Stimulated activated CD4-positive, alpha-beta T cell treated with anti-CD3 and anti-CD28 coated beads, Interleukin-4, amount 100 ng/mL, for 4 hours (primary cell): ENCODE data around the gene CHD9.

Experiments used
- DNase-seq, 2 experiments: peaks; one replicate each; pipeline ENCODE4 v3.0.0-alpha.2; 2020

Gene CHD9

DNA sequence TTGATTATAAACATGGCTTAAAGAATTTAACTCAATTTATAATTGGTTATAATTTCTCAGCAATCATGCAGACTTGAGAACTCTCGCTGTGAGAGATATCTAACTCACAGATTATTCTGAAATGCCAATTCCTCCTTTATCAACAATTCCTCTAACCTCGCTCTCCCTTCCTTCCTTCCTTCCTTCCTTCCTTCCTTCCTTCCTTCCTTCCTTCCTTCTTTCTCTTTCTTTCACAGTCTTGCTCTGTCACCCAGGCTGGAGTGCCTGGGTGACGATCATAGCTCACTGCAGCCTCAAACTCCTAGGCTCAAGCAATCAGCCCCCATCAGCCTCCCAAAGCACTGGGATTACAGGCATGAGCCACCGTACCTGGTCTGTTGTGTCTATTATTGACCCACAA lies 42.4 kb downstream of the CHD9 start:
- no peak for DNase-seq

DNA sequence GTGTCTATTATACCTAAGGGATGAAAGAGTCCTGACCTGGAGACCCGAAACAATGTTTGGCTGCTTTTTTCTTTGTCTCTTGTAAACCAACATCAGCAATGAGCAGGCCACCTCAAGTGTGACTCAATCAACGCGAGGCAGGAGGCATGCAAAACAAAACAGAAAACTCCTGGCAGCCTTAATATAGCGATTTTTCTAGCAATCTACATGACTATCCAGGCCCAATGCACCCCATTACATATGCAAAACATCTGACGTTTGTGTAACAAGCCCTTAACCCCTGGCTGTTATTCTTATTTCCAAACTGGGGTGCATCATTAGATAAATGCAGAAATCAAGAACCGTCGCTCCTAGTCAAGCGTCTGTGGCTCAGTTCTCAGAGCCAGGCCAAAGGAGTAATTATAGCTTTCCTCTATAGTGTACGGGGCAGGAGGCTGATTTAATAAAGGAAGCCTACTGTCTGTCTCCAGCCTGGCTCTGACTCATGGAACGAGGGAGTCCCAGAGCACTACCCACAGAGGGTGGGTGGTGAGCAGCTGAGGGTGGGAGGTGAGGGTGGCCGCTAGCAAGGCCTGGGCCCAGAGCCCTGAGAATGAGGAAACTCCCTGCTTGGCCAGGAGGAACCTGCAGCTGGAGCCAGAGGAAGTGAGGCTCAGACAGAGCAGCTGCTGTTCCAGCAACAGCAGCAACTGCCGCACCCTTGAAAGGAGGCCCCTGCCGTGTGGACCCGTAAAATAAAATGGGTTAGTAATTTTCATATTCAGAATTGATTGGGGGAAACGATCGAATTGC lies 43.9 kb downstream of the CHD9 start:
- peak; percentile 12 to 46 for DNase-seq

DNA sequence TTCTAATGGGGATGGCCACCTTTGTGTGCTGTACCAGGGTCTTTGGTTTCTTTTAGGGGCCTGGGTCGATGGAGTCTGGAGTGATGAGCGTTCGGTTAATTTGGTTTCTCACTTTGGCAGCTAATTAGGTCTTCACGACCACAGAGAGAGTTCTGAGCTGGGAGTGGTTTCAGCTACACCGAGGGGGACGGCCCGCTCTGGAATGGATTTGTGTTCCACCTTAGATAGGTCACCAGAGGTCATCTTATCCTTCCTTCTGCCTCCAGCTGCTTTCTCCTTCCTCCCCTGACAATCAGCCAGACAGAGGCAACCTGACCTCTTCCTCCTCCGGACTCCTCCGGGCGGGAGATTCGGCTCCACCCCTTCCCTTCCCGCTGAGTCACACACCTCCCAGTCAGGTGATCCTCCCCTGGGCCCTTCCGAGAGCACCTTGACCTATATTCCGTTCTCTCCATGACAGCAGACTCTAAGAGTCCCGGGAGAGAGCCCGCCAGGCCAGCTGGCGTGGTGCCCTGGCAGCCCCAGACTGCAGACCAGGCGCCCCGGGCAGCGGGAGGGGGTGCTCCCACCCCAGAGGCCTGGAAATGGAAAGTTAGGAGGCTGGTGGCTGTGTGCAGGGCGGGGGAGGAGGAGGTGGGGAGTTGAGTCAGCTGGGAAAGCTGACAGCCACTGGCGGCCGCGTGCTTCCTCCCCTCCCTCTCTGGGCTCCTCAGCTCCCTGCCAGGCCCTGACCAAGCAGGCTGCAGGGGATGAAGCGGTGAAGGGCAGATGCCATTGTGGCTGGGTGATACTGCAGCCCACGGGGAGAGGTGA lies 44.7 kb downstream of the CHD9 start:
- DNase-seq, result peak; percentile 41 to 67

DNA sequence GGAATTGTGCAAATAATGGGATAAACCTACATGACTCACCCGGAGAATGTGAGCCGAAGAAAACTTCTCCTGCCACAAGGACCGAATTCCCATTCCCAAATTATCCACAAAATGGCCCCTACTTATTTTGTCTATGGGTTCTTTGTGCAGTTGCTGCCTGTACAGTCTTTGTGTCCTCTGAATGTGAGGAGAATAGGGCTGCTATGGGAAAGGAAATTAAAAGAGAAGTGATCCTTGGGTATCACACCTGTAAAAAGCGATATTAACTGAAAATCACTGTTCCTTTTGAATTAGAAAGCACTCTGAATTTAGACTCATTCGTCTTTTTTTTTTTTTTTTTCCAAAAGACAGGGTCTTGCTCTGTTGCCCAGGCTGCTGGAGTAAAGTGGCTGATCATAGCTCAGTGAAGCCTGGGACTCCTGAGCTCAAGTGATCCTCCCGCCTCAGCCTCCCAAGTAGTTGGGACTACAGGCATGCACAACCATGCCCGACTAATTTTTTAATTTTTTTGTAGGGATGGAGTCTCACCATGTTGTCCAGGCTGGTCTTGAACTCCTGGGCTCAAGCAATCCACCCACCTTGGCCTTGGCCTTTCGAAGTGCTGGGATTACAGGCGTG lies 45.4 kb downstream of the CHD9 start:
- DNase-seq, result no peak

DNA sequence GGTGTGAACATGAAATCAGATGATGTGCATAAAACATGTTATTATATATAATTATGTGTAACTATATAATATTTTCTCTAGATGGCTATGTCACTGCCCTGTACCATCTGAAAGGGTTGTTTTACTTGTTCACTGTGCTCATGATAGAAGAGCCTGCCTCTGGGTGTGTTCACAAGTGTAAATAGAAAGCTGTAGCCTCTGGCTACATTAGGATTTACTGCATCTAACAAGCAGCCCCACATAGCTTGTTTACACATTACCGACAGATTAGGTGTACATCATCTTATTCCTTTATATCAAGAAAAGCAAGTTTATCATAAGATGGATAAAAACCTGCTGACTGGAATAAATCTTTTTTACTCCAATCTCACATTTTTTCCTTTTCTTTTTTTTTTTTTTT lies 46.1 kb downstream of the CHD9 start:
- no peak for DNase-seq

DNA sequence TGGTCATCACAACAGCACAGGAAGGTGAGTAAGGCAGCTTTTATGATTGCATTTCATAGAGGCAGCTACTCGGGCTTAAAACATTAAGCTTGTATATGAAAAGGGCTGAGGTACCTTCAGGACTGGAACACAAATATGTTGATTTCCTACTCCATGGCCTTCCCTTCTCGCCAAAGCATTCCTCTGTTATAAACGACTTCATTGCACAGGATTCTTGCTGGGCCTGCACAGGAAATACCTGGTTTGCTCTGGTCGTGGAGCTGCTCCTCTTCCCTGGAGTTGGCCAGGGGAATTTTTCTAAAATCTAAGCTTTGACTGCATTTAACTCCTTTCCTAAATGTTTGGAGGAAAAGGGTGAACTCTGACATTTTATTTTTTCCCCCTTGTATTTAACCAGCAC lies 49.0 kb downstream of the CHD9 start:
- no peak for DNase-seq

DNA sequence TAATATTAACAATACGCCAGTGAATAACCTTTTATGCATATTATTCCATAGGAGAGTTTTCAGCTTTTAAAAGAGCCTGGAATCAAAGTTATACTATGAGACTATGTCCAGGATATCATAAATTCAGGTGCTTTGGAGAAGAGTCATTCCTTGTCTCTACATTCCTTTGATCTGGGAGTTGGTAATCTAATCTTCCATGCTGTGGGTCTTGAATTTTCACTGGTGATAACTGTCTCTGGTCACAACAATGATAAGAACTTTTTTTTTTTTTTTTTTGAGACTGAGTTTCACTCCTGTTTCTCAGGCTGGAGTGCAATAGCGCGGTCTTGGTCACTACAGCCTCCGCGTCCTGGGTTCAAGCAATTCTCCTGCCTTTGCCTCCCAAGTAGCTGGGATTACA lies 50.8 kb downstream of the CHD9 start:
- DNase-seq, result no peak

DNA sequence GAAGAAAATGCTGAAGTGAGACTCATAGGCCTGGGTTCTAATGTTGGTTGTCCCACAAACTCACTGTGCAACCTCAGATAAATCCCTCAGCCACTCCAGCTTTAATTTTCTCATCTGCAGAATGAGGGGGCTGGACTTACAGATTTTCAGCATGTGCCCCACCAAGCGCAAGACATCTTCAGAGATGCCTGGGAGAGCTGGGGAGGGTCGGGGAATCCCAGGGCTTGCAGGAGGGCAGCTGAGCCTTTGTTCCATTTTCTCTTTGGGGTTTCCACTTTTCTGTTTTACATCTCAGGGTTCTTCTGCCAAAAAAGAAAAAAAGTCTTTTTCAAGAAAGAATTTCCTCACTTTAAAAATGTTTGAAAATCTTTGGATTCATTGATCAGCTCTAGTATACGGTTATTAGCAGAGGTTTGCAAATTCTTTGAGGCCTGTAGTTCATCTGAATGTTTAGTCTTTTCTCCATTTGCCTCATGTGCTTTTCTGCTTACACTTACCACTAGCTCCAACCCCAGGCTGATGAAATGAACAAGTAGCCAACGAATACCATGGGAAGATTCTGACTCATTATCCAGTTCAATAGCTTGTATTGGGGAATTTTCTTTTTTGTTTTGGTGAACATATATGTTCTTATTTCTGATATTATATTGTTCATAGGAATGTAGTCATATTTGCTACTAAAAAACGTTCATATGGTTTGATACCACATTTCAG lies 56.4 kb downstream of the CHD9 start:
- no peak for DNase-seq

DNA sequence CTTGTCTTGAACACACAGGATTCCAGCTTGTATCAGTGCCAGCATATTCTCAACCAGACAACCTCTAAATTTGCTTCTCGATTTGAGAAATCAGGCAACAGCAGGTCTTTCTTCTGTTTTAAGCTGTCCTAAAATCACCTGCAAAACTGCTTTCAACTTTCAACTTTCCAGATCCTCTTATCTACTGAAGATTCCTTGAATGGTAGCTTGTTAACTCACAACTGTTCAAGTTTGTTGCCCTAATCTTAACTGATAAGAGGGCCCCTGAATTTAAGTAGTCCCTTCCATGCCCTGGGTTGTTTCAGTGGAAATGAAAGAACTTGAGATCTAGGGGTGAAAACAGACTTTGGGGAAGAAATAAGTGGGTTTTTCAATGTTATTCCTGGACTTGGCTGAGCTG lies 57.2 kb downstream of the CHD9 start:
- DNase-seq, result no peak

DNA sequence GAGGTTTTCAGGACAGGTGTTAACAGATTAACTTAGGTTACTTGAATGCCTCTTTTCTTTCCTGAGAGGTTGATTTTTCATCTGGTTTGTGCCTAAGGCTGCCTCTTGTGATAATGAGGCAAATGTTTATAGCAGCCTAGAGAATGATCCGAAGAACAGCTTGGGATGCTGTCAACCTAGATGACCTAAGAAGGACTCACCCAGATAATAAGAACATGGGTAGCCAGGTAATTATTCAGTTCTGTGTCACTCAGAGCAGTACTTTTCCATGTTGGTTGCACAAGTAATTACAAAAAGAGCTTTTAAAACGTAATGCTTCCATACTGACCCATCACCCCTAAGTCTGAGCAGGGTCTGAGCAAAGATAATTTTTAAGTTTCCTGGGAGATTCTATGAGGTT lies 60.3 kb downstream of the CHD9 start:
- DNase-seq, result no peak

DNA sequence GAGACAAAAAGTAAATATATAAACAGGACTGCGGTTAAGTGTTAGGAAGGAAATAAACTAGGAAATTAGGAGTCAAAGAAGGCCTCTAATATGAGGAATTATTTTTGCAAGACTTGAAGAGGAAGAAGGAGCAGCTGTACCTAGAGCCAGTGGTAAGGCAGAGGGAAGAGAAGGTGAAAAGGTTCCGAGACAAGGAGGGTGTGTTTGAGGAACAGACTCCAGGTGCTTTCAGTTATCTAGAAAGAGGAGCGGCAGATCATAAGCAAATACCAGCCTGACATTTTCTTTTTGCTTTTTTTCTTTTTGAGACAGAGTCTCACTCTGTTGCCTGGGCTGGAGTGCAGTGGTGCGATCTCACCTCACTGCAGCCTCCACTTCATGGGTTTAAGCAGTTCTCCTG lies 61.0 kb downstream of the CHD9 start:
- no peak for DNase-seq

DNA sequence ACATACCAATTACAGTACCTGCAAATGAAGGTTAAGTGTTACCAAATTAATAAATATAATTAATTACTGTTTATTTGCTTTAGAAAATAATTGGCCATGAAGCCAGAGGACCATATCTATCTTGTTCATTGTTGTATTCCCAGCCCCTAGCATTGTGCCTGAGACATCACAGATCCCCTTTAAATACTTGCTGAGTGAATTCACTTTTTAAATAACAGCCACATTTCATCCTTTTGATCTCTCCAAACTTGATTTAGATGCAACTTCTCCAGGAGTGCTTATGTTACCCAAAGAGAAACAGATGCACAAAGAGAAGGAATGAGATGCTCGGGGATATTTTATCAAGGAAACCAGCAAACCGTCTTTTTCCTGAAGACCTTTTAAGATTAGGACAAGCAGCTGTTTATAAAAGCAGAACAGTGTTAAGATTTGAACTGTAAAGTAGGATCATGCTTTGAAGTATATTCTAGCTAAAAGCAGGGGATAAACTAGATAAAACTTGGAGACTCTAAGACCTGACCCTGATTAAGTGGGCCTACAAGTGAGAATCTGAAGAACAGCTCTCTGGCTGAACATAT lies 66.3 kb downstream of the CHD9 start:
- no peak for DNase-seq

DNA sequence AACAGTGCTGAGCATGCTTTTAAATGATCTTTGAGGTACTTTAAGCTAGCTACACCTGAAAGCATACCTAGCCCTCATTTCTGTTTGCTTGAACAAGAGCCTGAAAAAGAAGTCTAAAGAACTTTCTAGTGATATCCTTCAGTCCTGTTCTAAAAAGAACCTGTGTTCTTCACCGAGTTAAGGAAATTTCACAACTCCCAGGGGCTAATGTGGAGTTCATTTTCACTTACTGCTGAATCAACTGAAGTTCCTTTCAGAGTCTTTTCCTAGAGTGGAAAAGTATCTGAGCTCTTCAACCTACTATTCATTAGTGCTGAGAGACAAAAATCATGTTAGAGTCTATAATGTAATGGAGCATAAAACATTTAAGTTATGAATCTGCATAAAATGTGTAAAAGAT lies 66.9 kb downstream of the CHD9 start:
- DNase-seq, result no peak

DNA sequence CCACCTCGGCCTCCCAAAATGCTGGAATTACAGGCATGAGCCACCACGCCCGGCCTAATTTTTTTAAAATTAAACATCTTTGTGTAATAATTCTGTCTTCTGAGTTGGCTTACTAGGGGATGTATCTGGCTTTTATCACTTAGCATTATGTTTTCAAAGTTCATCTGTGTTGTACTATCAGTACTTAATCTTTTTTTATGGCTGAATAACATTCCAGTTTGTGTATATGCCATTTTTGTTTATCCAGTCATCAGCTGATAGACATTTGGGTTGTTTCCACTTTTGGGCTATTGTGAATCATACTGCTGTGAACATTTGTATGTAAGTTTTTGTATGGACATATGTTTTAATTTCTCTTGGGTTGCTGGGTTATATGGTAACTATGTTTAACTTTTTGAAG lies 69.0 kb downstream of the CHD9 start:
- no peak for DNase-seq

DNA sequence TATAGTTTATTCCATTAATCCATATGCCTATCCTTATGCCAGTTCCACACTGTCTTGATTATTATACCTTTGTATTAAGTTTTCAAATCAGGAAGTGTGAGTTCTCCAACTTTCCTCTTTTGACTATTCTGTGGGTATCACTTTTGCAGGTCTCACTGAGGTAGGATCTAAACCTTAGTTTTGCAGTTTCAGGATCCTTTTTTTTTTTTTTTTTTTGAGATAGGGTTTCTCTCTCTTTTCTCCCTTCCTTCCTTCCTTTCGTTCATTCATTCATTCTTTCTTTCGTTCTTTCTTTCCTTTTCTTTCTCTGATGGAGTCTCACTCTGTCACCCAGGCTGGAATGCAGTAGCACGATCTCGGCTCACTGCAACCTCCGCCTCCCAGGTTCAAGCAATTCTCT lies 71.6 kb downstream of the CHD9 start:
- no peak for DNase-seq

DNA sequence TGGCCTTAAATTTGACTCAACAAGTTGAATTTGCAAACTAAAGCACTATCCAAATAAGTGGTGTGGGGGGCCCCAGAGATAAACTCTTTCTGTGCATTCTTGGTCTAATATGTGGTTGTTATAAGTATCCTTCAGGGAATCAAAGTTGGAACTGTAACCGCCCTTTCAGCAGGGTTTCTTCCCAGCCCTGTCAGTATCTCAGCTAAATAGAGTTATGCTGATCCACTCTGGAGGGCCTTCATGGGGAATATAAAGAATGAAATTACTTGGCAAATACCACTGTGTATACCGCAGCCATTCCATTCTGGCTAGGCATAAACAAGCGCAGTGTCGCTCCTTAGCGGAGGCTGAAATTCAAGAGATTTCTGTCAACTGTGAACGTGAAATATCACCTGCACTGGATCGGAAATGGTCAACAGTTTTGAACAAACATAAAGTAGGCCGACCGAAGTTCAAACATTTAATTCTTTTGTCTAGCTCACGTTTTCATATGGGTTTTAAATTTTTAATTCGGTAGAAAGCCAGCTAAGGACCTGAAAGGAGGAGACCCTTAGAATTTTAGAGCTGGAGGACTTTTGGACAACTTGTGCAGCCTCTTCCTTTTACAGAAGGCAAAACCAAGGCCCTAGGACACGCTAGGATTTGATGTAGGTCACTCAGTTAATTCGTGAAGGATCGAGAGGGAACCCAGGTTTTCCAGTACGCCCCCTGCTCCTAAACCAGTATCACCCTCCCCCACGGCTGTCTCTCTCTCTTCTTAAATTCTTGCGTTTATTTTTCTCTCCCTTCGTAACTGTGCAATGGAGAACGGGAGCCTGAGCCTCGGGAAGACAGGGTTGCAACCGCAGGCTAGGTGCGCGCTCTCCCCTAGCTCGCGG lies 74.7 kb downstream of the CHD9 start:
- no peak for DNase-seq

DNA sequence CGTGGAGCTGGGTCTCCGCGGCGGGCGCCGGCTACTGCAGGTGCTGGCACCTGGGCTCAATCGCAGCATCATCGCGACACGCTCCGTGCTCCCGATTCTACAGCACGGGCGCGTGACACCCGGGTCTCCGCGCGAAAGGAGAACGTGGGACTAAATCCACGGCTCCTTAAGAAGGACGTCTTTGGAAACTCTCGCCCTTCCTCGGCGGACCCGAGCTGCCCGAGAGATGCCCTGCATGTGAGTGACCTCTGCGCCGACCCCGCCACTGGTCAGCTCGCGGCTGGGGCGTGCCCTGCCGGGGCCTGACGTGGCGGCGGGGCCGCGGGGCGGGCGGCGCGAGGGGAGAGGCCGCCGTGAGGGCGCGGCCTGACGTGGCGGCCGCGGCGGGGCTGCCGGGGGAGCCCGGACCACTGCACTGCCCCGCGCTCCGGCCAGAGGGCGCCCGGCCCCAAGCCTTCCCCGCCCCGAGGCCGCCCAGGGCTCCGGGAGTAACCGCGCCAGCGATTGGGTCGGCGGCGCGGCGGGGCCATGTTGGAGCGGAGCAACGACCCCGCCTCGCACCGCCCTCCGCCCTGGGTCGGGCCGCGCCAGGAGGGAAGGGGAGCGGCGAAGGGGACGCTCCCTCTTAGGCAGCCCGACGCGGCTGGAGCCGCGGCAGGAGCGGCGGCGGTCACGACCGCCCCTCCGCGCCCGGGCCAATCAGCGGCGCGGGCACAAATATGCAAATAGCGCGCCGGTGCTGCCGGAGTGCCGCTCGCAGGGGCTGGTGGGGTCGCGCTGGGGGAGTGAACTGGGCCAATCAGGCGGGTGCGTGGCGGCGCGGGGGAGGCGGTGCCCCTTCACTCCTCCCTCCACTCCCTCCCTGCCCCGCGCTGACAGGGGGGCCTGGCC lies 75.6 kb downstream of the CHD9 start:
- peak; percentile 93 to 94 for DNase-seq

DNA sequence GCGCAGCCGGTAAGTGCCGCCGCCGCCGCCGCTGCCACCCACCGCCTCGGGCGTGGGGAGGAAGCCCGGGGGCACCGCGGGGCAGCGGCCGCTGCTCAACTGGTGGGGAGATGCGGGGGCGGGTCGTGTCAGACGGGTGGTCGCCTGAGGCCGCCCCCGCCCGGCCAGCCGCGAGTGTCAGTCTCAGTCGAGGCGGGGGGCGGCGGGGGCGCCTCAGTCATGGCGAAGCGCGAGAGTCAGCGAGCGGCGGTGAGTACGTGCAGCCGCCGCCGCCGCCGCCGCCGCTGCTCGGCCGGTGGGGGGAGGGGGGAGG lies 76.2 kb downstream of the CHD9 start:
- DNase-seq, result no peak

DNA sequence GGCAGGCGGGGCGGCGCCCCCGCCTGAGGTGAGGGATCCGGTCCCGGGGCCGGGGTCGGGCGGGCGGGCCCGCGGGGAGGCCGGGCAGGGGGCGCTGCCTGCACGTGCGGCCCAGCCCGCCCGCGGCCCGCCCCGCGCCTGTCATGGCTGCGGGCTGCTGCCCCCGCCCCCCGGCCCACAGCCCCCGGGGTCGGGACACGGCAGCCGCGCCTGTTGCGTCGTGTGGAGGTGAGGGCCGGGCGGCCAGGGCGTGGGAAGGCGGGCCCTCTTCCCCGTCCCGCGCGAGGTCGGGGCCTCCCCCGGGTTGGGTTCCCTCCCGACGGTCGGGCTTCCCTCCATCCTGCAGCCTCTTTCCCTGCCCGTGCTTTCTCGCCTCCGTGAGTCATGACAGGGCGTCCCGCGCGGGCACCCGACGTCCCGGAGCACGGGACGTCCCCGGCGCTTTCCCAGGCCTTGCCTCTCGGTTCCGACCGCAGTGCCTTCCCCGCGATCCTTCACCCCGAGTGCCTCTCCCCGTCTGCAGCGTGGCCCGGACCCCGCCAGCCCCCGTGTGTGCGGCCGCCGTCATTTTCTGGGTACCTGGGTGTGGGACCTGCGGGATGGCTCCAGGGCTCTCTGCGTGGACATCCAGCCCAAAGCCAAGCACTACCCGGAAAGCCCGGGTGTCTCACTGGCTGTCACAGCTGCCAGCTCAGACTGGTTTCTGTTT lies 76.7 kb downstream of the CHD9 start:
- DNase-seq, result peak; percentile 54 to 59

DNA sequence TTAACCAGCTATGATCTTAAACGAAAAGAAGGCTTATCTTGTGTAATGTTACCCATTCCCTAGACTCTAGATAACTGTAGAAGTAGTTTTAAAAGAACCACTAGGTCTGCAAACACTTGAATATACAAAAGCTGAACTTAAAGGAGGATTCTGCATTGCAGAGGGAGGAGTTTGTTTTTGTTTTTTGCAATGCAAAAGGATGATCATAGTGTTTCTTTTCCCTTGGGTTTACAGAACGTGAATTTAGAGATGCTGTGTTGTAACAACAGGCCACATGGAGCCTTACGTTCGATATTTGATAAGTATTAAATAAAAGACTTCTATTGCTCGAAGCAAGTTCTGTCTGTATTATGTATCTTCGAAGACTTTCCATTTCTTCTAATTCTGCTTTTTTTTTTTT lies 77.6 kb downstream of the CHD9 start:
- DNase-seq, result no peak
